GM12892 (cell line): ENCODE measurements around the gene TAS2R3.

ENCODE experiments used
- POLR2A ChIP-seq: IDR thresholded peaks from 2 replicates; pipeline ENCODE4 v1.6.1; 2011; ENCODE audit warnings: low read depth, low read length, control low read depth
- POLR2AphosphoS5 ChIP-seq: IDR thresholded peaks from 2 replicates; pipeline ENCODE4 v1.6.1; 2011; ENCODE audit warnings: low read depth, low read length, control low read depth
- TAF1 ChIP-seq: IDR thresholded peaks from 2 replicates; pipeline ENCODE4 v1.6.1; 2011; ENCODE audit warnings: low read depth, mild to moderate bottlenecking, control low read depth, low read length, borderline replicate concordance

DNA sequence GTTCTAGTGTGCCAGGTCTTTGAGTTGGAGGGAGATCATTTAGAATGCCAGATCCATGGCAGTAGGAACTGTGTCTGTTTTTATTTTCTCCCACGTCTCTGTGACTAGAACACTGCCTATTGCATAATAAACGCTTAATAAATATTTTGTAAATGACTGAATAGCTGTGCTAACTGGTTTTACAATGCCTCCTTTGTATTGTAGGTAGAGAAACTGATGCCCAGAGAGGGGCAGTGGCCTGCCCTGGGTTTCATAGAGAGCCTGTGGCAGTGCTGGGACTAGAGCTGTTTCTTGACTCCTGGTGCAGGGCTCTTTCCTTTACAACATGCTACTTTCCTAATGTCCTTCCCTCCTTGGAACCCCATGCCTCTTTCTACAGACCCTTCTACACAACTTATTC is 28.6 kb downstream of the TAS2R3 start:
- no peak for TF ChIP-seq POLR2AphosphoS5
- no peak for TF ChIP-seq POLR2A
- TF ChIP-seq TAF1 = no peak
